Subcutaneous adipose tissue (tissue), 4 donors: Measurements from ENCODE around the gene ASIC2. TPM values are rescaled to one million over a fixed set of nuclear protein-coding genes. Genes with fewer than 3 reads are reported as not detected.

Experiments
- CTCF ChIP-seq: fragments of 450-650 bp; IDR thresholded peaks from one replicate; pipeline ENCODE4 v1.5.1; 2016; ENCODE audit warnings: low read depth, mild to moderate bottlenecking, control low read depth, antibody characterized with exemption, moderate library complexity
- total RNA-seq, 4 donors: library from RNA; depleted of rRNA; stranded (reverse); fragments of >200 nt; gene quantifications; one replicate each; pipeline ENCODE4 v1.1.0, GENCODE V29; 2016

ASIC2 gene
- total RNA-seq, 4 donors from 2014 or later, result not detected

DNA sequence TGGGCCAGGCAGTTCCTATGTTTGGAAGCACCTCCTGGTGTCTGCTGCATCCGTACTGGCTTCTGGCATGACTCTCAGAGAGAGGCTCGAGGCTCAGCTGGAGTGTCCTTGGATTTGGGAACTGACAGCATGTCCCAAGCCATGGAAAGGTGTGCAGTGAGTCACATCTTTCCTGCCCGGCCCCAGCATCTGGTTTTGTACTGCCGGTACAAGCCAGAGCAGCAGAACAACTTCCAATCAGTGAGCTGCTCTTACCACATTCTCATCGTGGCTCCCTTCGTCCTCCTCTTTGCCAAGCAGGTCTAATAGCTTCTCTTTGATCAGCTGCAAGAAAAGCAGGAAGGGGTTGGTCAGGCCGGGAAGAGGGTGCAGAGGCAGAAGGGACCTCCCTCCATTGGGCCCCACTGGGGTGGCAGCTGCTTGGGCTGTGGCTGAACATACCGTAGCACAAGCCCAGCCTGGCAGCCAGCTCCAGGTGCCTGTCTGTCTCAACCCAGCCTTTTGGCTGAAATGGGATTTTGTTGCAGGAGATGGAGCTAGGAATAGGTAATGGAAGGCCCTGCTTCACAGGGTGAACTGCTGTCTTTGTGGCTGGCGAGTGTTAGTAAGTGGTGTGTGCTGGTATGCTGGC lies 277.3 kb downstream of the ASIC2 start:
- TF ChIP-seq CTCF, result no peak

DNA sequence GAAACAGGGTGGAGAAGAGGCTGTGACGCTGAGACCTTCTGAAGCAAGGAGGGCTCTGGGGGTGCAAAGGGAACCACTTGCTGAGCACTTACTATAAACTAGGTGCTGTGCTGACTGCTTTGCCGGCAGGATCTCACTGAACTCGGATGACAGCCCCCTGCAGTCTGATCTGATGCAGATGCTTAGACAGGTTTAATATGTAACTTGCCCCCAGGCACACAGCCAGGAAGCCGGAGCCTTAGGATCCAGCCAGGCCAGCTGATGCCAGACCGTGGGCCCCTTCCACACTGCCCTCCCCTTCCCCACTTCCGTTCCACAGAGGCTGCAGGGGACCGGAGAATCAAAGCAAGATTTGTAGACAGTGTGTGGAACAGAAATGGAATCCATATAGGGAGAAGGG lies 278.3 kb downstream of the ASIC2 start:
- no peak for TF ChIP-seq CTCF

DNA sequence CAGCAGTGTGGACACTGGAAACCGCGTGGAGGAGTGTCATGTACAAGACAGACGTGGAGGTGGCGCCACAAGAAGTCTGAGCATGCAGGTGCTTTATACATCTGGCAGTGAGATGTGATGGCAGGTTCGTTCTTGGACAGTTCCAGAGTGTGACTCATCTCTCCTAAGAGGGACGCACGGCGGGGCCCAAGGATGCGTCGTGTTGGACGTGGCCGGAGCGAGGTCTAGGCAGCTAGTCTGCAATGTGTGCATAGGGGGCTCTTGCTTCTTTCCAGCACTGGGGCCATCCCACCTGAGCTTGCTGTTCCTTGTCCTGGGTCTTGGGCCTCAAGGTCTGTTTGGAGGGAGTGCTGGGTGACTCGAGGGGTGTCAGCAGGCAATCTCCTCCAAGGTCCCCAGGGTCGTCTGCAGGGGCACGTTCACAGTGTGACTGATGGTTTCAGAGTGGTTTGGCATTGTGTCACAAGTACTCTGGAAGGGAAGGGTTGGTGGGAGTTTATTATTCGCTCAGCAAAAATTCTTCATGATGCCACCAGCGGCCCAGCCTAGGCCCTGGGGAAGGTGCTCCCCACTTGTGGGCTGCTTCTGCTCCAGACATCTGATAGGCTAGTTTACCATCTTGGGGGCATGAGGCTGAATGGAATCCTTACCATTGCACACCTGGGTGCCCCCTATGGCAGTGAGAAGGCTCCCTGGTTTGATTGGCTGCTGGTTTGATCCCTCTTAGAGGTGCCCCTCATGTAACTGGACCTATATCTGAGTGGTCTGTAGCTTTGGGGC lies 279.3 kb downstream of the ASIC2 start:
- no peak for TF ChIP-seq CTCF

DNA sequence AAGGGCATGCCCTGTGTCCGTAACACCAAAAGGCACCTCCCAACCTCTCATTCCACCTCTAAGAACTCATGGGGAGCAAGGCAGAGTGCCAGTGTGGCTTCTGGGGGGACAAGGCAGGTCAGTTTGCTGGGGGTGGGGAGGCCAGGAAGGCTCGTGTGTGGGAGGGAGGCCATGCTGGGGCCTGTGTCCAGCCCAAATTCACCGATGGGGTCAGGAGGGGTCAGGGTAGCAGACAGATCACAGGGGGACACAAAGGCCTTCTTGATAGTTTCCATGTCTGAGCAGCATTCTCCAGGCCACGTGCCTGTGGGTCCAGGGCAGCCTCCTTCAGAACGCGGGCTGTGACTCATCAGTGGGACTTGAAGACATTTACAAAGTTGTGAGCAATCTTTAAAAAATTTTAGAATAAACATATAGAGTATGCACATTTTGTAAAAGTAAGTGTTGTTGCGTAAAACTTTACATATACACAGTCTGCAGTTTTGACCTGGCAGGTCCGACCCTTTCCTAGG lies 280.5 kb downstream of the ASIC2 start:
- TF ChIP-seq CTCF, result no peak

DNA sequence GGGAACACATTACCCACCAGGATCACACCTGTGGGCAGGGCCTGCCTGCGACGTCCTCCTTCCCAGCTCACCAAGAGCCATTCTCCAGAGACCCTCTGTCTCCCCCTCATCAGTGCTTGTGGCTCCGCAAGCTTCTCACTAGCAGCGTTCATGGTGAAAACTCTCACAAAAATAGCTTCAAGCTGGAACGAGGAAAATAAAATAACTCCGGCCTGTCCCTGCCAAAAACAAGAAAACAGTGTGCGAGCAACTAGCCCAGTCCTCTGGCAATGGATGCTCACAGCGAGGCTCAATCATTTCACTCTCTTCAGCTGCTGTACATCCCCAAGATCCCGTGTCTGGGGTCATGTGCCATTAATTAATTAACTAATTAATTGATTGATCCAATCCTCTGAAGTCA lies 283.5 kb downstream of the ASIC2 start:
- no peak for TF ChIP-seq CTCF

DNA sequence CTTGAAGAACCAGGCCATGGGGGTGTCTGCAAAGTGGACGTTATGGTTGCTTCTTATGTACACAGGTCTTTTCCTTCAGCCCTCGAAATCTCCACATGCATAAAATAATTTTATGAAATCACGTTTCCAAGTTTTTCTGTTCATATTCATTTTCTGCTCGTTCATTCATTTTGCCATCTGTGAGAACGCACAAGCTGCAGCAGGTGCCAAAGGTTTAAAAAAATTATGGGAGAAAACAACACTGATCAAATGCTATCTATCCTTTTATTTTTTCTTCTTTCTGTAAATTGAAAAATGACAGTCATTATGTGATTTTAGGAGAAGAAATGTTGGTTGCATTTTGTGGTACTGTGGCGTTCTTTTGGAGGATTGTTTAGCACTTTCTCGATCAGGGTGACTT lies 285.9 kb downstream of the ASIC2 start:
- no peak for TF ChIP-seq CTCF

GRCh38 chr17:33002246-33002645 lies 290.8 kb downstream of the ASIC2 start:
- TF ChIP-seq CTCF, result no peak
